NCI-H1930 (cell line): ENCODE results near the gene FAM237B.

Experiments used
- DNase-seq, 2 experiments: peaks; one replicate each; lab custom pipeline; 2025; lab: John Stamatoyannopoulos, UW

FAM237B gene

DNA sequence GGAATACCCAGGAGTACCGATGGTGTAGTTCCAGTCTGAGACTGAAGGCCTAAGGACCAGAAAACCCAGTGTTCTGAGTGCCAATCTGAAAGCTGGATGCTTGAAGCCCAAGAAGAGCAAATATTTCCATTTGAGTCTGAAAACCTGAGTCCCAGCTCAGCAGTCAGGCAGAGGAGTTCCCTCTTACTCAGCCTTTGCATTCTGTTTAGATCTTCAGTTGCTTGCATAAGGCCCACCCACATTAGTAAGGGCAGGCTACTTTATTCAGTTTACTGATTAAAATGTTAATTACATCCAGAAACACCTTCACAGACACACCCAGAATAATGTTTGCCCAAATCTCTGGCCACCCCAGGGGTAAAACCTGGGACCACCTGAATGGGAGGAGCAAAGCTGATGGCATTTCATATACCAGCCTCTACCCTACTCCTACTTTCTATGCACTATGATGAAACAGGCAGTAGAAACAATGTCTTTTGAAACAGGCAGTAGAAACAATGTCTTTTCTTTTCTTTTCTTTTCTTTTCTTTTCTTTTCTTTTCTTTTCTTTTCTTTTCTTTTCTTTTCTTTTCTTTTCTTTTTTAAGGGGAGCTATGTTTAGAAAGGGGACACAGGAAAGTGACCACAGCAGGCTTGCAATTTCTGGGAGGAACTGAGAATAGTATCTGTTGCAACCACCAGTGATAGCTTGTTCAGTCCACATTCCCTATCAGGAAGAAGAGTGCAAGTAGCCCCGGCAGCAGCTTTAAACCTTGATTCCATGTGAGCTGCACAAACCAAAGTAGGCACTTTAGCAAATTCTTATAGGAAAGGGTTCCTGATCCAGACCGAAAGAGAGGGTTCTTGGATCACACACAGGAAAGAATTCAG lies 30.6 kb downstream of the FAM237B start:
- DNase-seq: no peak

DNA sequence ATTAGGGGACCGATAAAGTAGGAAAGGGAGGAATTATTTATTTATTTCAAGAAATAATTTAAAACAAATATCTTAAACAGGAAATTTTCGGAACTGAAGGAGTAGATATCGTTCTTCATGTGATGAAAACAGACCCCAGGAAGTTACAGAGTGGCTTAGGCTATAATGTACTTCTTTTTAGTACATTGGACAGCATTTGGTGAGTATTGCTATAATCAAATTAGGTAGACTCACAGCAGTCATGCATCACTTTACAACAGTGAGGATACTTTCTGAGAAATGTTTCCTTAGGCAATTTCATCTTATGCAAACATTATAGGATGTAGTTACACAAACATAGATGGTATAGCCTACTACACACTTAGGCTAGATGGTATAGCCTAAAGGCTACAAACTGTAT lies 33.0 kb downstream of the FAM237B start:
- no peak for DNase-seq

DNA sequence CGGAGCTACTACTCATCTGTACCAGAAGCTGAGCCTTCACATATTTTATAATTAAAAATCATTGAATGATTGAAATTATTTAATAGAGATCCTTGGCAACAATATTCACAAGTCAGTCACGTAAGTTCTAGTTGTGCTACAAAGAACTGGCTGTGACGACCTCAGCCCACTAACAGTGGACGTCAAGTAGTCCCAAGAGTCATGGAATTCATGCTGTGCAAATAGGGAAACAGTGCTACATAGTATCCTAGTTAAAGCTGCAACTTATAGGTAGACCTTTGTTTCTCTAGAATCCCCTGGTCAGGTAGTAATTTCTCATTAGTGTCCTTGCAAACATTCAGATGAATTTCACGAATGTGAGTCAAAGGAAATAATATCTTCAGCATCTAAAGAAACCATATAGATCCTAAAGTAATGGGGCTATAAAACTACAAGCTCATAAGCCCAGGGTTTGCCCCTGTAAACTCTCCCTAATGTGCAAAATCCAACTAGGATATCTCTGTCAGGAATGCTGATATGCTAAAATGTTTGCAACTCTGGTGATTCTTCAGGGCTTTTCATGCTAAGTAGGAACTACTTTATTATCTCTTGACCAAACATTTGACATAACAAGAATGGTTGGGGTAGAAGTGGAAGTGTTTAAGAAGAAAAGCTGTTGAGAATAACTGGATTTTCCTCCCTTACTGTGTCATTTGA lies 44.9 kb downstream of the FAM237B start:
- DNase-seq: no peak

DNA sequence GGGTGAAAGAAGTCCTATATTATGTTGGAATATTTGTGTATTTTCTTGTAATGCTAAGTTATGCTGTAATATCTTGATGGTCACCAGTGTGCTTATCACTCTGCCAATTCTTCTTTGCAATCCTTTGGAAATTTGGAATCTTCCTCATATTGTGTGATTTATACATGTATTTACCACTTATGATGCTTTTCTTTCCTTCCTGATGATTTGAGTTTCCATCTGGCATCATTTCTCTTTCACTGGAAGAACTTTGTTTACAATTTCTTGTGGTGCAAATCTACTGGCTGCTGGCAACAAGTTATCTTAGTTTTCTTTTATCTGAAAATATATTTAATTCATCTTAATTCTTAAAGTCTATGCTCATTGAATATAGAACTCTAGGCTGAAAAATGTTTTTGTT lies 46.9 kb downstream of the FAM237B start:
- DNase-seq: no peak

DNA sequence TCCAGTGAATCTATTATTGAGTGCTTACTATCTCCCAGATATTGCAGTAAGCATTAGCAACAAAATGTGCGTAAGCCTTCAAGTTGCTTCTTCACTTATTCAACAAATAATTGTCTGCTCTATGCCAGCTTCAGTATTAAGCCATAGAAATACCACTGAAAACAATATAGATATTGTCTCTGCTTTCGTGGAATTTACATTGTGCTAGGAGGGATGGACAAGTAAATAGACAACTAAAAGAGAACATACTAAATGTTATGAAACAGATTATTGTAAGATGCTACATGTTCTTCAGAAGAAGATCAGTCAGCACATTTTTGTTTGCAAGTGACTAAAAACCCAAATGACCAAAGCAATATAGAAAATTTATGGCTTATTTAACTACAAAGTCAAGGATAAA lies 48.9 kb downstream of the FAM237B start:
- DNase-seq: no peak

DNA sequence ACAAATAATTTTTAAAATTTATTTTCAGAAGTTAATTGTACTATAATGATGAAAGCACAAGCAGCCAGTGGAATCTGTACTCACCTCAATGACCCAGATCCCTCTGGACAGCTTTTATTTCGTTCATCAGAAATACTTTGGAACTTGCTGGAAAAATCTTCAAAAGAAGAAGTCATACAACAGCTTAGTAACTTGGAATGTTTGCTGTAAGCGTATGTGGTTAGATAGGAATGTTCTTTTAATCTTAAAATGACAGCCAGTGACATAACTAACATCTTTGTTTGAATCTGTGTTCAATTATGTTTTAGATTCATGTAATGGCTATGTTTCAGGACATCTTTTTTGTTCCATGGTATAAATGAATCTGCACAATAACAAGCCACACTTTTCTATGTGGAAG lies 49.4 kb downstream of the FAM237B start:
- no peak for DNase-seq

DNA sequence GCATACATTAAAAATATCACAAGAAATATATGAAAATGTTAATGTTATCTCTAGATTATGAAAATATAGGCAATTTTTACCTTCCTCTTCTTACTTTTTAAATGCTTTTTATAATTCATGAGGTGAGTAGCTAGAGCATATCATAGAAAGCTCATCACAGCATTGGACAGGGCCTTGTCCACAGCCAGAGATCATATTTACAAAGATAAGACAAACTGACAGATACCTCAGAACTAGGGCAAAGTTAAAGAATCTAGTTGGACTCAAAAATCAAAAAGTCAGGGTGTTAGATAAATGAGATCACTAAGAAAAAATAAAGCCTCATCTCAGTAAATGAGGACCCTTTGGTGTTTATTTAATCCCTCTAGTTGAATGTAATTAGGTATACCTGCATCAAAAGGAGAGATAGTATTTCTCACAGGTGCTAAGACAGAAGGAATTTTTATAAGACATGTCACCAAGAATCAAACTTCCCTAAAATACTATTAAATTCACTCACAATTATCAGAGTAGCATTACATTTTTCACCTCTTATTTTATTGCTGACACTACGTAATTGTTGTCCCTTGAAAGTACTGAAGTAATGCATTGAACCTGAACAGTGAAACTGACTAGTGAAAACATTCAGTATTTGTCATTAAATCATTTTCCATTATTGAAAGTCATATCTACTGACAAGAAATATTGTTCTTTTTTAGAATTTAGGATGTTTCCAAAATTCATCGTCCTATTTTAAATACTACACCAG lies 50.5 kb downstream of the FAM237B start:
- DNase-seq: no peak

DNA sequence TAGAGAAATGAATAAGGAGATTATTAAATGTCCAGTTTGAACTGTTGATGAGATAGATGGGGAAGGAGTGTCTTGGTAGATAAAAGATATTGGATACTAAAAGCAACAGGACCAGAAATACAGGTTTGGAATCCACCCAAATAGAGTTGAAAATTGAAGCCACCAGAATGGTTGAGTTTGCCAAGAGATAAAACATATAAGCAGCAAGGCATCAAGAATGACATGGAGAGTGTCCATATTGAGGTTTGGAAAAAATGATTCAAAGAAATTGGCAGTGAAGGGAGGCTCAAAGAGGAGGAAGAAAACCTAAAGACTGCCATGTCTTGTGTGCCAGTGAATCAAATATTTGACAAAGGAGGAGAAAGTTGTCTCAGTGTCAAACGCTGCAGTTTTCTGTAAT lies 51.9 kb downstream of the FAM237B start:
- no peak for DNase-seq

DNA sequence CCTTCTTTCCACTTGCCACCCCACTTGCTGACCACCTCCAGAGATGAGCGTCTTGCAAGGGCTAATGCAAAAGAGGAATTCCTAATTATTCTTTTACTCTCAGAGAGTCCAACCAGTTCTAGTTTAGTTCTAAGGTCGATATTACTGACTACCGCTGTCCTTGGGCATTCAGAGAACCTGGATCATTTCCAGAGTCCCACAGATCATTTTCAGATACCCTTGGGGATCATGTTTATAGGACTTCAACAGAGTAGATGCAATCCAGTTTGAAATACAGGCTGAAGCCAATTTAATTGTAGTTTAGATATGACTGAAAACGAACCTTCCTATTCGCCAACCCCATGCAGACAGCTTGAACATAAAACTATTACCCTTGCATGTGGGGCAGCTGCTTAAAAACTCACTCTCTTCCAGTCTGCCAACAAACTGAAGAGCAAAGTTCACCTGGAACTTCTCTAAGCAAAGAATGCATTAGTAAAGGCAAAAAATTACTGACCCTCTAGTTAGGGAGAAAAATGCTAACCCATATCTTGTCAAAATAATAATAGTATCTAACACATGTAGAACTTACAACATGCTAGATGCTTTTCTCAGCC lies 53.7 kb downstream of the FAM237B start:
- DNase-seq: no peak

DNA sequence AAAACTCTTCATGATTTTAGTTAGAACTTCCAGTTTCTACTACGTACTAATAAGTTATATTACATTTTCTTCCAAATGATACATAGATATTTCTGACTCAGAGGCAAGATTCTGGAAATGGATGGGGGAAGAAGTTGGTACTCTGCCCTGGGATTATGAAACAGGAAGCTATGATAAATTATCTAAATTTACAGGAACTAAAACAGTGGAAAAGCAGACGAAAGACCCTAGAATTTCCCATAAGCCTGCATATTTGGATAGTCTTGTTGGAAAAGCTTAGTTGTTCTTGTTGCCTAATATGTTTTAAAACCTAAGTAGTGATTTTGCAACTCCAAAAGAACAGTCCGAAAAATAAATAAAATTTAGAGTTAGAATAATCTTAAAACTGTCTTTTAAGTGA lies 54.3 kb downstream of the FAM237B start:
- DNase-seq: no peak
